ENCODE data around the gene CPXM2.

GRCh38 chr10:123741146-123741545, 150.5 kb downstream of the CPXM2 start:
- TF ChIP-seq SIN3A (IDR thresholded peaks at IDR 0.05; ENCODE audit: borderline replicate concordance, insufficient read depth, low read length) = no peak
- TF ChIP-seq POLR2AphosphoS5 (IDR thresholded peaks at IDR 0.05; ENCODE audit: low read depth, low read length) = no peak
- no peak for TF ChIP-seq TAF1 (IDR thresholded peaks at IDR 0.05; ENCODE audit: borderline replicate concordance, insufficient read depth, low read length)
- no peak for TF ChIP-seq REST (IDR thresholded peaks at IDR 0.05; ENCODE audit: insufficient read depth in 1 of 2, low read depth in 2 of 2, low read length in 2 of 2)
- TF ChIP-seq FOXP2 (optimal IDR thresholded peaks at IDR 0.05; ENCODE audit: borderline replicate concordance, extremely low read depth, extremely low read length, insufficient read depth) = no peak
